Stimulated activated CD8-positive, alpha-beta memory T cell treated with anti-CD3 and anti-CD28 coated beads, Interleukin-12 subunit alpha, Interleukin-12 subunit beta, amount 100 ng/mL, for 24 hours (primary cell): ENCODE data around the gene RNU5B-1.
"Not testable (repeated sequence)": the region's sequence is repeated elsewhere in the genome, so short reads cannot be mapped to it uniquely, and the experiment has no call there.

Experiments
- DNase-seq: peaks from one replicate; pipeline ENCODE4 v3.0.0-alpha.2; 2020; ENCODE audit errors: extremely low read depth

Gene RNU5B-1

DNA sequence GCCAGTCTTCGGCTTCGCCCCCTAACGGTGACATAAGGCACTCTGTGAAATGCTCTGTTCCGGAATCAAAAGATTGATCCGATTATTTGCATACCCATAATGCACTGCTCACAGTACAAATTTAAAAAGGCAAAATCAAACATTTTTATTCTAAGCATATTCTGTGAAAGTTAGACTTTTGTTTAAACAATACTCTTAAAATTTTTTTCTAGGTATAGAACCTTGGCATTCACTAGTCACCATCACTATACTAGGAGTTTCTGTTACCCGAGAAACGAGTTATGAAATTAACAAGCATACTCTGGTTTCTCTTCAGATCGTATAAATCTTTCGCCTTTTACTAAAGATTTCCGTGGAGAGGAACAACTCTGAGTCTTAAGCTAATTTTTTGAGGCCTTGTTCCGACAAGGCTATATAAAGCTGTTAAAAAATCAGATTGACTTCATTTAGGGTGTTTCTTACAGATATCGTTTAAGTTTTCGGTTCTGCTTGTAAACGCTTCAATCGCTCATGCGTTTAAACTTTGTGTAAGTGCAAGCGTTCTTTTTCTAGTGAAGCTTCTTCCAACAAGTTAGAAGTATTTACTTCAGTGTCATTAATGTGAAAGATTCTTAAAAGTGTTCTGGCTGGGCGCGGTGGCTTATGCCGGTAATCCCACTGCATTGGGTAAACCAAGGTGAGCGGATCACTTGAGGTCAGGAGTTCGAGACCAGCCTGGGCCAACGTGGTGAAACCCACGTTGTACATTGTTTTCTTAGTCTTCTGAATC lies at the start of gene RNU5B-1:
Gene RNU5B-1, plus strand, starts transcription at position 297 of the 769 bp plus-strand sequence.
- DNase-seq = no peak

- no peak for DNase-seq
Measured at GRCh38 chr15:65254758-65255157, 49.7 kb upstream of the RNU5B-1 start.

DNA sequence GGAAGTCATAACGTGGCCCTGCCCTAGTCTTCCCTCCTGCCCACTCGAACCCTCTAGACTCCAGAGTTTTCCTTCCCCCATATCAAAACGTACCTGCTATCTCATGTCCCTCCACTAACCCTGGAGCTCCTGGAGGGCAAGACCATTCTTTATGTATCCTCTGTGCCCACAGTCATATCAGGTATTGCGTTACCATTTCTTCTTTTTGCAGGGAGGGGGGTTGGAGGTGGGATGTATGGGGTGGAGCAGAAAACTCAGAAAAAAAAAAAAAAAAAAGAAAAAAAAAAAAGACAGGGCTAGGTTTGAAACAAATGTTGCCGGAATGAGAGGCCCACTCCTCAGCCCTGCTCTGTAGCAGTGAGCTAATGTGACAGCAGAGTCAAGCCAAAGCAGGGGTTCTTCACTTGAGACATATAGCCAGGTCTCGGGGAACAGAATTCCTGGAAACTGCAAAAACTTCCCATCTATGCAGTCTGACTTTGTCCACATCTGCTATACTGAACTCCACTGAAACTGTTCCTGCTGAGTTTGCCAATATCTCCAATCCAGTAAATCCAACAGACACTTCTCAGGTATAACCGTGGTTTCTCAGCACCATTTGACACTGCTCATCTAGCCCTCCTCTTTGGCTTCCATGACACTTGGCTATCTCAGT lies 48.9 kb upstream of the RNU5B-1 start:
- no peak for DNase-seq

GRCh38 chr15:65258375-65259262 lies 45.9 kb upstream of the RNU5B-1 start:
- DNase-seq = no peak

GRCh38 chr15:65259367-65259797 lies 45.1 kb upstream of the RNU5B-1 start:
- no peak for DNase-seq

DNA sequence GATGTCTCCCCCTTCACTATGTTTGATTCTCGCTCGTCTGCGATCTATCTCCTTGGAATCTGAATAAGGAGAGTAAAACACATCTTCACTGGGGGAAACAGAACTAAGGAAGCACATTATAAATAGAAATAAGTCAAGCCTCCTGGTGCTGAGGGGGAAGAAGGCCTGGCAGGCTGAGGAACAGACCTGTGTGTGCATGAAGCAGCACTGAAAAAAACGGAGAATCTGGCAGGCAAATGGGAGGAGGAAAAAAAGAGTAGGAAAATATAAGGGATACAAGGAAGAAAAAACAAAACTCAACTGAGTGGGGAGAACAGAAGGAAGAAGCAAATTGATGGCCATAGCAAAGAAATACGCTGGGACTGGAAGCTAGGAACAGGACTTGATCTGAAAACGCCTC lies 43.5 kb upstream of the RNU5B-1 start:
- DNase-seq = no peak

GRCh38 chr15:65263313-65263712 lies 41.2 kb upstream of the RNU5B-1 start:
- no peak for DNase-seq

GRCh38 chr15:65264863-65265430 lies 39.5 kb upstream of the RNU5B-1 start:
- DNase-seq = no peak

GRCh38 chr15:65266469-65266868 lies 38.0 kb upstream of the RNU5B-1 start:
- no peak for DNase-seq

GRCh38 chr15:65268411-65268810 lies 36.1 kb upstream of the RNU5B-1 start:
- DNase-seq = no peak

DNA sequence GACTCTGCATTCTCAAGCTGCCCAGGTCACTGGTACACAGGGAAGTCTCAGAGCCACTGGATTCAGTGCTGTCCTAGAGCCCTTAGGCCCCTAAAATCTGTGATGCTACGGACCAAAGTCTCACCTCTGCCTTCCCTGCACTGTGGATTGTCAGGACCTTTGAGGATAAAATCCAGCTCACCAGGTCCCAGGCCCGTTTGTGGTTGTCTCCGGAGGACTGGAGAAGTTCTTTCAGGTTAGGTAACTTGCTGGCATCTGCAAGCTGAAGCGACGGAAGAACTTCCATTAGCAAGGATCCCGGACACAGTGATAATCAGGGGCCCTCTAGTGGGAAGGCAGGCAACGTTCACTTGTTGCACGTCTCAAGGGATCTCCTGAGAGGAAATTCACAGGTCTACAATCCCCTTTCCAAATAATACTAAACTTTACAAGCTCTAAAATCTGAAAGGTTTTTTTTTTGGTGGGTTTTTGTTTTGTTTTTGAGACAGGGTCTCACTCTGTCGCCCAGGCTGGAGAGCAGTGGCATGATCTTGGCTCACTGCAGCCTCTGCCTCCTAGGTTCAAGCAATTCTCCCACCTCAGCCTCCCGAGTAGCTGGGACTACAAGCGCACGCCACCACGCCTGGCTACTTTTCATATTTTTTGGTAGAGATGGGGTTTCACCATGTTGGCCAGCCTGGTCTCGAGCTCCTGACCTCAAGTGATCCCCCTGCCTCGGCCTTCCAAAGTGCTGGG lies 33.5 kb upstream of the RNU5B-1 start:
- not testable (repeated sequence) for DNase-seq

DNA sequence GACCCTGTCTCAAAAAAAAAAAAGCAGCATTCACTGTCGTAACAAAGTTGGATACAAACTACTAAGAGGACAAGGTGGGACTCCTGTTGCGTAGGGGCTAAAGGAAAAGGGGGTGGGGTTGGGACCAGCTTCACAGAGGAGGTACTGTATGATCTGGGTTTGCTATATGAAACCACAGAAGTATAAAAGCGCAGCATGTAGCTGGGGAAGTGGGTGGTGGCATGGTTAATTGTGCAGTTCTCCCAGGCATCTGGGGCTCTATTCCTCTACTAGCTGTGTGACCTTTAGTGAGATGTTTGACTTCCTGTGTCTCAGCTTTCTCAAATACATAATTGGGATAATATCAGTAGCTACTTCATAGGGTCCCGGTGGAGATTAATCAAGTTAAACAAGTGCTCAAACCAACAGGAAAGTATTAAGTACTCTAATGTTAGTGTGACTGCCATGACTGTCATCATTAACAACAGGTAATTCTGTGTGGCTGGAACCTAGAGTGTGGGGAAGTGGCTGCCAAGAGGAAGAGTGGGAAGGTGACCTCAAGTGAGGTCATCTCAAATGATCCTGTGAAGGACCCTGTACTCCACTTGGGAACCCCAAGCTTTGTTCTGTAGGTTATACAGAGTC lies 29.3 kb upstream of the RNU5B-1 start:
- no peak for DNase-seq

DNA sequence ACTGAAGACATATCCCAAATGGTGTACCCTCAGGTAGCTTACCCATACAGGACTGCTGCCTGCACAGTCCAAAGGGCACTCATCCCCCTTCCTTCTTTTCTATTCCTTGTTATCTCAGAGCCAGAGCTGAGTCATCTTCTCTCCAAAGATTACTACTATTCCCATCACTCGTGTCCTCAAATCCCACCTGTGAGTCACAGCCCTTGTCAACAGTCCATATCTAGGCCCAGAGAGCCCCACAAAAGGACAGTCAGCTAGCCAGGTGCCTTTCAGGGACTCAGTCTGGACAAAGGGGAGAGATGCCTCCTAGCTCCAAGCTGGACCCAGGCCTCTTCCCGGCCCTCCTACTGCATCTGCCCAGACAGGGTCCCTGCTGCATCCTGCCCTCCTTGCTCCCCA lies 28.8 kb upstream of the RNU5B-1 start:
- DNase-seq = no peak

GRCh38 chr15:65277015-65277414 lies 27.5 kb upstream of the RNU5B-1 start:
- DNase-seq = no peak

DNA sequence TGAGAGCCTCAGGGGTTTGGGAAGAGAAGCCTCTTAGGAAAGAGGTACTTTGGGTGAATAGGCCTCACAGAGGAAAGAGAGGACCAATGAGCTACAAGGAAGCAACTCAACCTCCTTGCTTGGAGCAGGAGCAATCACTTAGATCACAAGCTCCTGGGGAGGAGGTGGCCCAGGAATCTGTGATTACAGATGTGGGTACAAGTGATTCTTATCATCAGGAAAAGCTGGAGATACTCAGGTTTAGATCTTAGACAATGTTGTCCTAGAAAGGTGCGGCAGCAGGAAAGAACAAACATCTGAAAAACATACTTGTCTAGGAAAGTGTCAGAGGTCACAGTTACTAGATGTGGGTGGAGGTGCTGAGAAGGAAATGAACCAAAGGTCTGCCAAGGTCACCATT lies 26.0 kb upstream of the RNU5B-1 start:
- no peak for DNase-seq

DNA sequence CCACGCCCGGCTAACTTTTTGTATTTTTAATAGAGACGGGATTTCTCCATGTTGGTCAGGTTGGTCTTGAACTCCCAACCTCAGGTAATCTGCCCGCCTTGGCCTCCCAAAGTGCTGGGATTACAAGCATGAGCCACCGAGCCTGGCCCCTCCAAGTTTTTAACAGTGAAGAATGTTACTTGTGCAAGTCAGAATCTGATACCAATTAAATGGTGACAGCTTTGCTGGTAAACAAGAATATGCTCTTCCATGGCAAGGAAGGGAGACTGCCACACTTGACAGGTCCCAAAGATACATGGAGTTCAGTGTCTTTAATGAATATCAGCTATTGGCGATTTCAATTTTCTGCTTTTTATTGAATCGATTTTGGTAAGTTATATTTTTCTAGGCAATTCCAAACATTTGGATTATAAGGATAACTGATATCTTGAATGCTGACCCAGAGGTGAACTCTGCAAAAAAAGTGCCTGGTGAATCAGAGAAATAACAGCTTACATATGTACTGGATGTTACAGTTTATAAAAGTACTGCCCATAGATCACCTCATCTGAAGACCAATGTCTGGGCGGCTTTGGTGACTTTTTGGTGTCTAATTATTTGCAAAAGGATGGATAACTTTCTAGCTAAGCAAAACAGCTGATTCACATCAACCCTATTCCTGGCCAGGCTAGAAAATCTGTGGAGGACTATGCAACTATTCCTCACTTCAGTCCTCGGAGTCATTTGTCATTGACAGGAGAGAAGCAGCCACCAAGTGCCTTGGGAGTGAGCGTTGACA lies 19.0 kb upstream of the RNU5B-1 start:
- no peak for DNase-seq

DNA sequence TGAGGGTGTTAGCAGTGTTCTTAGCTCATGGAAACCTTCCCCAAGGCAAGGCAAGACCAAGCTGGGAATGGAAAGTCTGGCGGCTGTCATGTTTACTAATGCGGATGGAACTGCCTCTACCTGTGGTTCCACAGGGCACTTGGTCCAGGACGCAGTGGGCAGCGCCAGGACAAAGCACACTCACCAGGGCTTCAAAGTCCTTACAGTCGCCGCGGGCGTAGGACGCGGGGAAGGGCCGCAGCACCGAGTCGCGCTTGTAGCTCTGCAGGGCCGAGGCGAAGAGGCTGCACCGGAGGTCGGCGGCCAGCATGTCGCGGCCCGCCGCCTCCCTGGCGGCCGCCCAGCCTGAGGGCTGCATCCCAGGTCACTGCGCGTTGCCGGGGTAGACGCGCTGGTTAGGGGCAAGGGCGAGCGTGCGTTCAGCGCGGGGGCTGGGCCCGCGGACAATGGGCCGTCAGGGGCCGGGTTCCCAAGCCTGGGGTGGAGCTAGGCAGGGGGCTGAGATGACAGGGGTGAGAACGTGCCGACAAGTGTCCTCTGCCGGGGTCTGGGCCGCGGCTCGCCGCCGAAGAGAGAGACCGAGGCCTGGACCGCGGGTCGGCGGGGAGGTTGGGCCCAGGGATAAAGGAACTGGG lies 18.3 kb upstream of the RNU5B-1 start:
- DNase-seq = no peak

DNA sequence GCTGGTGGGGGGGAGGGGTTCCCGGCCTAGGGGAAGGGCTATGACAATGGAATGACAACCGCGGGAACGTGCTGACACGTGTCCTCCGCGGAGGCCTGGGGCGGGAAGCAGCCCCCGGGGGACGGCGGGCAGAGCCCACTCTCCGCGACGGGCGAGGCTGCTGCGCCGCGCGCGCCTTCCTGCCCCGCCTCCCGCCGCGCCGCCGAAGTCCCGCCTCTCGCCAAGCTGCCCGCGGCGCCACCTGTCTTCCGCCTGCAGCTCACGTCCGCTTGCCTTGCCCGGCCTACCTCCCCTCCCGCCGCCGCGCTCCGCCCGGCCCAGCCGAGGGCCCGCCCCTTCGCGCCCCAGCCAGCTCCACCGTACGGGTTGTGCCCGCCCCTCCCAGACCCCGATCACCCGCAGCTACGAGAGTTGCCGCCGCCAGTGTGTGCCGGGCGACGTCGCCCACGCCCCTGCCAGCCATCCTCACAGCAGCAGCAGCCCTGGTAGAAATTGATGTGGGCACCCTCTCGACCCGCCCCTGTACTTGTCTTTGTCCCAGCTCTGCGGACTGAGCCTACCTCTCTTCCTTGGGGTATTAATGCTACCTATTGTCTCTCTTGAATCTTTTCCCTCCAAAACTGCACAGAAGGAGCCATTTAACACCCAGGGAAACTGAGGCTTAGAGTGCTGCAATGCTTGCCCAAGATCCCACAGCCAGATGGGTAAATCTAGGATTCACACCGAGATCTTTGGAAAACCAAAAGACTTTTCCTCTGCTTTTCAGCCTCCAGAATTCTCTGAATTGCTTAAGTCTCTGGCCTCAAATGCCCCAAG lies 17.6 kb upstream of the RNU5B-1 start, which contains the start of gene PARP16:
Gene PARP16, minus strand, starts transcription at position 180 of the 816 bp plus-strand sequence. CDS start 457 bp downstream, outside the sequence.
- peak; percentile 87 for DNase-seq

GRCh38 chr15:65287520-65287855 lies 17.0 kb upstream of the RNU5B-1 start:
- no peak for DNase-seq
